HEK293 (cell line): ENCODE data around the gene PSMB1.
A peak's percentile ranks its signal among the peaks of the same experiment; 100 is the strongest.

Experiments
- CTCF ChIA-PET: fragments of 350-600 bp; formaldehyde crosslinking; extraction: SDS; loops from one replicate; lab custom pipeline; 2021; ENCODE audit warnings: antibody characterized with exemption; lab: Yijun Ruan, JAX
- POLR2A ChIA-PET: fragments of 300-600 bp; formaldehyde crosslinking; extraction: SDS; loops from one replicate; lab custom pipeline; 2020; ENCODE audit warnings: antibody characterized with exemption, inconsistent platforms; lab: Yijun Ruan, JAX
- H3K27ac ChIP-seq: fragments of 200-500 bp; sonication (Bioruptor generic); 2 replicates; pipeline ENCODE4 v1.5.1; 2014; ENCODE audit warnings: low read depth, low read length, control low read depth, inconsistent platforms; ENCODE audit errors: extremely low read depth
- H3K36me3 ChIP-seq, 2 experiments: fragments of 200-500 bp in 1 of 2; sonication (Bioruptor generic) in 1 of 2; 1 replicate in 1 of 2; 2 replicates in 1 of 2; pipeline ENCODE4 v1.5.1; 2014 to 2017; ENCODE audit warnings: inconsistent platforms in 2 of 2, low read length in 2 of 2; ENCODE audit not compliant: control insufficient read depth in 2 of 2, insufficient read depth in 1 of 2
- H3K4me1 ChIP-seq: fragments of 200-500 bp; sonication (Bioruptor generic); 2 replicates; pipeline ENCODE4 v1.5.1; 2014; ENCODE audit warnings: mild to moderate bottlenecking, low read length, inconsistent platforms; ENCODE audit not compliant: control insufficient read depth, insufficient read depth
- H3K4me3 ChIP-seq: 2 replicates; pipeline ENCODE4 v1.5.1; 2011; ENCODE audit warnings: low read depth, mild to moderate bottlenecking, control low read depth, low read length, moderate library complexity
- H3K9me3 ChIP-seq: fragments of 200-500 bp; sonication (Bioruptor generic); 2 replicates; pipeline ENCODE4 v1.5.1; 2014; ENCODE audit warnings: low read depth, low read length, inconsistent platforms; ENCODE audit not compliant: control insufficient read depth, insufficient read depth
- GLI4 ChIP-seq: fragments of 450-650 bp; formaldehyde crosslinking; IDR thresholded peaks from 2 replicates; pipeline ENCODE4 v1.5.1; 2016; ENCODE audit warnings: missing biosample characterization, missing genetic modification characterization
- MYNN ChIP-seq: fragments of 450-650 bp; formaldehyde crosslinking; IDR thresholded peaks from 2 replicates; pipeline ENCODE4 v1.5.1; 2016; ENCODE audit warnings: missing biosample characterization, missing genetic modification characterization, borderline replicate concordance
- ZBTB1 ChIP-seq: fragments of 450-650 bp; formaldehyde crosslinking; IDR thresholded peaks from 2 replicates; pipeline ENCODE4 v1.5.1; 2016; ENCODE audit warnings: missing biosample characterization, missing genetic modification characterization
- ZBTB17 ChIP-seq: fragments of 450-650 bp; formaldehyde crosslinking; IDR thresholded peaks from 2 replicates; pipeline ENCODE4 v1.5.1; 2016; ENCODE audit warnings: missing biosample characterization, missing genetic modification characterization
- ZNF169 ChIP-seq: fragments of 450-650 bp; formaldehyde crosslinking; IDR thresholded peaks from 2 replicates; pipeline ENCODE4 v1.5.1; 2016; ENCODE audit warnings: missing biosample characterization, missing genetic modification characterization
- ZNF211 ChIP-seq: fragments of 450-650 bp; formaldehyde crosslinking; IDR thresholded peaks from 2 replicates; pipeline ENCODE4 v1.5.1; 2016; ENCODE audit warnings: low read depth, missing biosample characterization, missing genetic modification characterization
- ZNF341 ChIP-seq: fragments of 450-650 bp; formaldehyde crosslinking; IDR thresholded peaks from 2 replicates; pipeline ENCODE4; 2016; ENCODE audit warnings: low read depth, missing biosample characterization, missing genetic modification characterization
- ZNF416 ChIP-seq: fragments of 450-650 bp; formaldehyde crosslinking; IDR thresholded peaks from 2 replicates; pipeline ENCODE4 v1.5.1; 2016; ENCODE audit warnings: missing biosample characterization, missing genetic modification characterization
- ZNF501 ChIP-seq: fragments of 450-650 bp; formaldehyde crosslinking; IDR thresholded peaks from 2 replicates; pipeline ENCODE4 v1.5.1; 2016; ENCODE audit warnings: missing biosample characterization, missing genetic modification characterization
- ZNF544 ChIP-seq: fragments of 450-650 bp; formaldehyde crosslinking; IDR thresholded peaks from 2 replicates; pipeline ENCODE4 v1.5.0; 2017; ENCODE audit warnings: missing biosample characterization, missing genetic modification characterization
- ZNF747 ChIP-seq: fragments of 450-650 bp; formaldehyde crosslinking; IDR thresholded peaks from 2 replicates; pipeline ENCODE4 v1.5.1; 2016; ENCODE audit warnings: missing biosample characterization, missing genetic modification characterization
- ZNF776 ChIP-seq: fragments of 450-650 bp; formaldehyde crosslinking; IDR thresholded peaks from 2 replicates; pipeline ENCODE4 v1.5.0; 2017; ENCODE audit warnings: missing biosample characterization, missing genetic modification characterization, borderline replicate concordance
- ZNF830 ChIP-seq: fragments of 450-650 bp; IDR thresholded peaks from 2 replicates; pipeline ENCODE4 v1.5.0; 2018; ENCODE audit warnings: missing biosample characterization, missing genetic modification characterization, low read depth, mild to moderate bottlenecking, moderate library complexity
- TF ChIP-seq, protein P1 (sequence below): fragments of 450-650 bp; formaldehyde crosslinking; IDR thresholded peaks from 2 replicates; pipeline ENCODE4 v1.5.1; 2016; ENCODE audit warnings: missing biosample characterization, missing genetic modification characterization
- TF ChIP-seq, protein P2 (sequence below): fragments of 450-650 bp; formaldehyde crosslinking; IDR thresholded peaks from 2 replicates; pipeline ENCODE4 v1.5.1; 2016; ENCODE audit warnings: missing biosample characterization, missing genetic modification characterization
- TF ChIP-seq, protein P3 (sequence below): fragments of 450-650 bp; formaldehyde crosslinking; IDR thresholded peaks from 2 replicates; pipeline ENCODE4 v1.5.1; 2016; ENCODE audit warnings: missing biosample characterization, missing genetic modification characterization
- TF ChIP-seq, protein P4 (sequence below): fragments of 450-650 bp; formaldehyde crosslinking; IDR thresholded peaks from 2 replicates; pipeline ENCODE4 v1.5.1; 2017; ENCODE audit warnings: missing biosample characterization, missing genetic modification characterization
- TF ChIP-seq, protein P5 (sequence below): fragments of 450-650 bp; formaldehyde crosslinking; IDR thresholded peaks from 2 replicates; pipeline ENCODE4 v1.5.1; 2016; ENCODE audit warnings: missing biosample characterization, missing genetic modification characterization

Gene PSMB1

DNA sequence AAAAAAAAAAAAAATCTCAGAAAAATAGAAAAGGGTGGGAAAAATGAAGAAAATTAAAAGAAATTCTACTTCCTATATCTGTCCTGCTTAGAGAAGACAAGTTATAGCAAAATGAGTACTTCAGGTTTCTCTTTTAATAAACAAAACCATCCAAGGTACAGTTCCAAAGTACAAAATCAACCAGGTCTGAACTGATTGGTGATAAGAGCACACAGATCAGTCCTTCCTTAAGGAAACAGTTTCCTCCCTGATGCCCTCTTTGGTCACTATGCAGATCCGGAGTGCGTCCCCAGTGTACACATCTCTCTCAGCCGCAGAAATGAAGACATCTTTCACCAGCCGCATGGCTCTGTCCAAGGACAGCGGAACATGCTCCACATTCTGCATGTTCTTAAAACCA is 18.1 kb downstream of the PSMB1 start:
- H3K36me3 ChIP-seq = peaks cover 43 to 86% of the 10 kb centered on the region in 2 experiments
- H3K4me3 ChIP-seq = no peak overlapping the region
- no peaks in the 10 kb centered on the region for H3K9me3 ChIP-seq
- no peak overlapping the region for H3K27ac ChIP-seq
- CTCF ChIA-PET = no interaction called here
- no peaks in the 10 kb centered on the region for H3K4me1 ChIP-seq
- POLR2A ChIA-PET = no interaction called here
- TF ChIP-seq GLI4 (tag by site-specific recombination) (no peak), ZNF776 (no peak), ZNF747 (tag by site-specific recombination) (no peak)
- TF ChIP-seq, protein P1, sequence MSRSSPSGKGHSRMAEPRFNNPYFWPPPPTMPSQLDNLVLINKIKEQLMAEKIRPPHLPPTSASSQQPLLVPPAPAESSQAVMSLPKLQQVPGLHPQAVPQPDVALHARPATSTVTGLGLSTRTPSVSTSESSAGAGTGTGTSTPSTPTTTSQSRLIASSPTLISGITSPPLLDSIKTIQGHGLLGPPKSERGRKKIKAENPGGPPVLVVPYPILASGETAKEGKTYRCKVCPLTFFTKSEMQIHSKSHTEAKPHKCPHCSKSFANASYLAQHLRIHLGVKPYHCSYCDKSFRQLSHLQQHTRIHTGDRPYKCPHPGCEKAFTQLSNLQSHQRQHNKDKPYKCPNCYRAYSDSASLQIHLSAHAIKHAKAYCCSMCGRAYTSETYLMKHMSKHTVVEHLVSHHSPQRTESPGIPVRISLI (tag by site-specific recombination) = 0 out of 2 replicates have a peak, but pooled peaks have one; percentile 48

DNA sequence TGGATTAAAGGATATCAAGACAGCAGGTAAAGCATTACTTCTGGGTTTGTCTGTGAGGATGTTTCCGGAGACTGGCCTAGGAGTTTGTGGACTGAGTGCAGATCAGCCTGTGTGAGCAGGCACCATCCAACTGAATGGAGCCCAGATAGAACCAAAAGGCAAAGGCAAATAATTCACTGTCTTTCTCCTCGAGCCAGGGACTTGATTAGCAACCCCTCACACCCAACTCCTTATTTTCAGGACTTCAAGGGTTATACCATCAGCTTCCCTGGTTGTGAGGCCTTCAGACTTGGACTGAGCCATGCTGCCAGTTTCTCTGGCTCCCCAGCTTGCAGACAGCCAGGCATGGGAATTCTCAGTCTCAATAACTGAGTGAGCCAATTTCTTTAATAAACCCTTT is 19.3 kb downstream of the PSMB1 start:
- CTCF ChIA-PET = interaction anchor here (1.2 to 4.9 kb wide), 2 partner anchors 16 to 702 kb away, joined by 8 to 30 read pairs; no protein-coding TSS in a partner anchor
- Histone ChIP-seq H3K27ac (no peak overlapping the region), H3K36me3 (peaks cover 33 to 74% of the 10 kb centered on the region in 2 experiments), H3K9me3 (no peaks in the 10 kb centered on the region), H3K4me1 (no peaks in the 10 kb centered on the region), H3K4me3 (no peak overlapping the region)
- POLR2A ChIA-PET = no interaction called here
- TF ChIP-seq ZNF501 (tag by site-specific recombination) (no peak), ZBTB17 (tag by site-specific recombination) (peak; percentile 79), ZNF341 (tag by site-specific recombination) (no peak), ZBTB1 (tag by site-specific recombination) (no peak)
- TF ChIP-seq, protein P2, sequence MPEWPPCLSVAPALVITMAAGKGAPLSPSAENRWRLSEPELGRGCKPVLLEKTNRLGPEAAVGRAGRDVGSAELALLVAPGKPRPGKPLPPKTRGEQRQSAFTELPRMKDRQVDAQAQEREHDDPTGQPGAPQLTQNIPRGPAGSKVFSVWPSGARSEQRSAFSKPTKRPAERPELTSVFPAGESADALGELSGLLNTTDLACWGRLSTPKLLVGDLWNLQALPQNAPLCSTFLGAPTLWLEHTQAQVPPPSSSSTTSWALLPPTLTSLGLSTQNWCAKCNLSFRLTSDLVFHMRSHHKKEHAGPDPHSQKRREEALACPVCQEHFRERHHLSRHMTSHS (tag by site-specific recombination) = no peak

DNA sequence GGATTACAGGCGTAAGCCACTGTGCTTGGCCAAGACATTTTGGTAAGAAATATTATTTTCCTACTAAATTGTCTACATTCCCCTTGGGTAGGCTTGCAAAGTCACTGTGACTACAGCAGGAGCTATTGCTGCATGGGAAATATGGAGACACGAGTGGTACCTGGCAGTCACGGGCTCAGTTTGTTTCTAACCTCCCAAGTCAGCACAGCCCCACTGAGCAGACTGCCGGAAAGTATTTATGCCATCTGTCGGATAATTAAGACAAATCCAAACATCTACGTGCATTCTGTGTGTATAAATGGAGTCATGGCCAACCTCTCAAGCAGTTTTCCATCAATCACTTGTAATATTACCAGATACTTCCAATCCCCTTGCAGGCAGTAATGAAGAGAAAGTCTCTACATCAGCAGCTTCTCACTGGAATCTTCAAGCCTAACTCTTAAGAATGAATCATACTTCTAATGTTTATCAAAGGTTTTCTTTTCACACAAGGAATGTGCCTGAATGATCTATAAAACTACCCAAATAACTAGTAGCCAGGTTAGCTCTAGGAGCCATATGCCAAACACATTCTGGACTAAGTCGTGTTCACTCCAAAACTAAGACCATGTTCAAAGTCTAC is 20.1 kb downstream of the PSMB1 start:
- Histone ChIP-seq H3K36me3 (peaks cover 27 to 66% of the 10 kb centered on the region in 2 experiments), H3K9me3 (no peaks in the 10 kb centered on the region), H3K4me3 (no peak overlapping the region), H3K27ac (no peak overlapping the region), H3K4me1 (no peaks in the 10 kb centered on the region)
- ChIA-PET CTCF (interaction anchor here (1.1 to 4.9 kb wide), 3 partner anchors 16 to 701 kb away, joined by 4 to 30 read pairs (median 8); no protein-coding TSS in a partner anchor), POLR2A (interaction anchor here (1.4 kb wide), 1 partner anchor 21 kb away, joined by 3 read pairs; the partner anchor contains the start of gene TBP)
- TF ChIP-seq ZNF544 (no peak), ZNF169 (no peak), ZNF830 (tag by site-specific recombination) (no peak), ZNF341 (tag by site-specific recombination) (no peak), ZNF416 (tag by site-specific recombination) (no peak), ZNF211 (tag by site-specific recombination) (no peak), MYNN (tag by site-specific recombination) (no peak)
- TF ChIP-seq, protein P3, sequence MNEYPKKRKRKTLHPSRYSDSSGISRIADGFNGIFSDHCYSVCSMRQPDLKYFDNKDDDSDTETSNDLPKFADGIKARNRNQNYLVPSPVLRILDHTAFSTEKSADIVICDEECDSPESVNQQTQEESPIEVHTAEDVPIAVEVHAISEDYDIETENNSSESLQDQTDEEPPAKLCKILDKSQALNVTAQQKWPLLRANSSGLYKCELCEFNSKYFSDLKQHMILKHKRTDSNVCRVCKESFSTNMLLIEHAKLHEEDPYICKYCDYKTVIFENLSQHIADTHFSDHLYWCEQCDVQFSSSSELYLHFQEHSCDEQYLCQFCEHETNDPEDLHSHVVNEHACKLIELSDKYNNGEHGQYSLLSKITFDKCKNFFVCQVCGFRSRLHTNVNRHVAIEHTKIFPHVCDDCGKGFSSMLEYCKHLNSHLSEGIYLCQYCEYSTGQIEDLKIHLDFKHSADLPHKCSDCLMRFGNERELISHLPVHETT (tag by site-specific recombination) = no peak
- TF ChIP-seq, protein P4, sequence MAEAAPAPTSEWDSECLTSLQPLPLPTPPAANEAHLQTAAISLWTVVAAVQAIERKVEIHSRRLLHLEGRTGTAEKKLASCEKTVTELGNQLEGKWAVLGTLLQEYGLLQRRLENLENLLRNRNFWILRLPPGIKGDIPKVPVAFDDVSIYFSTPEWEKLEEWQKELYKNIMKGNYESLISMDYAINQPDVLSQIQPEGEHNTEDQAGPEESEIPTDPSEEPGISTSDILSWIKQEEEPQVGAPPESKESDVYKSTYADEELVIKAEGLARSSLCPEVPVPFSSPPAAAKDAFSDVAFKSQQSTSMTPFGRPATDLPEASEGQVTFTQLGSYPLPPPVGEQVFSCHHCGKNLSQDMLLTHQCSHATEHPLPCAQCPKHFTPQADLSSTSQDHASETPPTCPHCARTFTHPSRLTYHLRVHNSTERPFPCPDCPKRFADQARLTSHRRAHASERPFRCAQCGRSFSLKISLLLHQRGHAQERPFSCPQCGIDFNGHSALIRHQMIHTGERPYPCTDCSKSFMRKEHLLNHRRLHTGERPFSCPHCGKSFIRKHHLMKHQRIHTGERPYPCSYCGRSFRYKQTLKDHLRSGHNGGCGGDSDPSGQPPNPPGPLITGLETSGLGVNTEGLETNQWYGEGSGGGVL (tag by site-specific recombination) = no peak
- TF ChIP-seq, protein P5, sequence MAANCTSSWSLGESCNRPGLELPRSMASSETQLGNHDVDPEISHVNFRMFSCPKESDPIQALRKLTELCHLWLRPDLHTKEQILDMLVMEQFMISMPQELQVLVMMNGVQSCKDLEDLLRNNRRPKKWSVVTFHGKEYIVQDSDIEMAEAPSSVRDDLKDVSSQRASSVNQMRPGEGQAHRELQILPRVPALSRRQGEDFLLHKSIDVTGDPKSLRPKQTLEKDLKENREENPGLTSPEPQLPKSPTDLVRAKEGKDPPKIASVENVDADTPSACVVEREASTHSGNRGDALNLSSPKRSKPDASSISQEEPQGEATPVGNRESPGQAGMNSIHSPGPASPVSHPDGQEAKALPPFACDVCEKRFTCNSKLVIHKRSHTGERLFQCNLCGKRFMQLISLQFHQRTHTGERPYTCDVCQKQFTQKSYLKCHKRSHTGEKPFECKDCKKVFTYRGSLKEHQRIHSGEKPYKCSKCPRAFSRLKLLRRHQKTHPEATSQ (tag by site-specific recombination) = no peak
